K562 (cell line): Measurements from ENCODE around the gene UNC5B. TPM values are rescaled to one million over a fixed set of nuclear protein-coding genes. Genes with fewer than 3 reads are reported as not detected.
A peak's percentile ranks its signal among the peaks of the same experiment; 100 is the strongest.

Experiments
- DPF2 ChIP-seq: fragments of 450-650 bp; IDR thresholded peaks from 2 replicates; pipeline ENCODE4 v1.6.1; 2016
- FOXA3 ChIP-seq, 2 experiments: fragments of 450-650 bp in 1 of 2; sonication (generic) in 1 of 2; formaldehyde crosslinking; IDR thresholded peaks in 1 of 2; conservative IDR thresholded peaks in 1 of 2; 2 replicates each; pipeline versions ENCODE4 v1.4.0 to v1.8.0; 2020 to 2022; ENCODE audit warnings: mild to moderate bottlenecking in 2 of 2, missing genetic modification reagents in 1 of 2
- GATA2 ChIP-seq: sonication (generic); formaldehyde crosslinking; IDR thresholded peaks from 2 replicates; pipeline ENCODE4 v1.4.0; 2020; ENCODE audit warnings: mild to moderate bottlenecking, missing genetic modification reagents
- HDAC3 ChIP-seq: fragments of 450-650 bp; IDR thresholded peaks from 2 replicates; pipeline ENCODE4 v1.6.1; 2018; ENCODE audit warnings: borderline replicate concordance, mild to moderate bottlenecking, moderate library complexity; ENCODE audit not compliant: partially characterized antibody
- HDAC8 ChIP-seq: fragments of 450-650 bp; IDR thresholded peaks from 2 replicates; pipeline ENCODE4 v1.6.1; 2016; ENCODE audit warnings: mild to moderate bottlenecking, missing genetic modification characterization, moderate library complexity, missing compliant biosample characterization
- HOXB6 ChIP-seq: fragments of 250-450 bp; sonication (Bioruptor Pico); IDR thresholded peaks from 2 replicates; pipeline ENCODE4 v1.5.1; 2022; ENCODE audit warnings: mild to moderate bottlenecking, borderline replicate concordance
- KAT7 ChIP-seq: sonication (generic); formaldehyde crosslinking; IDR thresholded peaks from 2 replicates; pipeline ENCODE4 v1.8.0; 2022; ENCODE audit warnings: missing genetic modification reagents, mild to moderate bottlenecking, borderline replicate concordance
- LARP7 ChIP-seq: fragments of 450-650 bp; IDR thresholded peaks from 2 replicates; pipeline ENCODE4 v1.6.1; 2016
- MECOM ChIP-seq: fragments of 250-450 bp; sonication (Bioruptor Pico); IDR thresholded peaks from 2 replicates; pipeline ENCODE4 v1.8.0; 2022; ENCODE audit warnings: inconsistent platforms
- NFIC ChIP-seq: fragments of 450-650 bp; IDR thresholded peaks from 2 replicates; pipeline ENCODE4 v1.6.1; 2017; ENCODE audit warnings: mild to moderate bottlenecking, inconsistent platforms
- NRF1 ChIP-seq, 2 experiments: fragments of 450-650 bp; IDR thresholded peaks in 1 of 2; conservative IDR thresholded peaks in 1 of 2; 2 replicates each; pipeline ENCODE4 v1.6.1; 2014; ENCODE audit warnings: mild to moderate bottlenecking in 2 of 2
- PHB2 ChIP-seq: fragments of 450-650 bp; IDR thresholded peaks from 2 replicates; pipeline ENCODE4 v1.6.1; 2017; ENCODE audit warnings: low read depth
- POLR2H ChIP-seq: IDR thresholded peaks from 2 replicates; pipeline ENCODE4 v1.6.1; 2016; ENCODE audit warnings: missing genetic modification characterization, low read depth, mild to moderate bottlenecking, control low read depth, missing compliant biosample characterization, moderate library complexity
- RBM15 ChIP-seq: fragments of 200-400 bp; formaldehyde crosslinking; IDR thresholded peaks from 2 replicates; pipeline ENCODE4 v1.6.1; 2018; ENCODE audit warnings: mild to moderate bottlenecking, low read length, moderate library complexity; ENCODE audit not compliant: insufficient read depth
- RBM22 ChIP-seq: fragments of 200-400 bp; formaldehyde crosslinking; IDR thresholded peaks from 2 replicates; pipeline ENCODE4 v1.6.1; 2018; ENCODE audit warnings: low read length, low read depth; ENCODE audit not compliant: poor library complexity, severe bottlenecking
- RFX7 ChIP-seq: fragments of 250-450 bp; sonication (Bioruptor Pico); IDR thresholded peaks from 2 replicates; pipeline ENCODE4 v1.5.1; 2021; ENCODE audit warnings: mild to moderate bottlenecking
- RHOXF2B ChIP-seq: fragments of 250-450 bp; sonication (Bioruptor Pico); conservative IDR thresholded peaks from 2 replicates; pipeline ENCODE4 v1.5.1; 2021
- YY1 ChIP-seq, 3 experiments: IDR thresholded peaks; 2 replicates each; pipeline ENCODE4 v1.6.1; 2011; ENCODE audit warnings: low read length in 2 of 3, mild to moderate bottlenecking in 2 of 3, moderate library complexity in 2 of 3, borderline replicate concordance in 1 of 3, control low read depth in 1 of 3, low read depth in 1 of 3; ENCODE audit not compliant: insufficient read depth in 3 of 3, insufficient replicate concordance in 2 of 3, control insufficient read depth in 1 of 3, insufficient read length in 1 of 3; ENCODE audit errors: extremely low read depth in 1 of 3
- ZNF274 ChIP-seq: IDR thresholded peaks from 2 replicates; pipeline ENCODE4 v1.6.1; 2011; ENCODE audit warnings: low read depth, mild to moderate bottlenecking, low read length, moderate library complexity, borderline replicate concordance
- ZNF282 ChIP-seq: sonication (generic); formaldehyde crosslinking; IDR thresholded peaks from 2 replicates; pipeline ENCODE4 v1.8.1; 2023; ENCODE audit warnings: missing genetic modification reagents
- ZNF444 ChIP-seq: fragments of 250-450 bp; sonication (Bioruptor Pico); IDR thresholded peaks from 2 replicates; pipeline ENCODE4 v1.4.0; 2020; ENCODE audit warnings: mild to moderate bottlenecking, moderate library complexity
- ZNF584 ChIP-seq: fragments of 200-800 bp; sonication (Bioruptor generic); IDR thresholded peaks from 2 replicates; pipeline ENCODE4 v1.6.1; 2016; ENCODE audit warnings: low read depth, mild to moderate bottlenecking, missing genetic modification characterization, missing compliant biosample characterization
- ZNF644 ChIP-seq: fragments of 200-800 bp; sonication (Bioruptor generic); IDR thresholded peaks from 2 replicates; pipeline ENCODE4 v1.6.1; 2016; ENCODE audit warnings: low read depth, missing genetic modification characterization, missing compliant biosample characterization
- ZNF707 ChIP-seq: fragments of 250-450 bp; sonication (Bioruptor Pico); conservative IDR thresholded peaks from 2 replicates; pipeline ENCODE4 v1.8.0; 2022; ENCODE audit warnings: inconsistent platforms, mild to moderate bottlenecking, moderate library complexity
- polyA plus RNA-seq, 8 experiments: library from polyadenylated mRNA; depleted of rRNA in 4 of 8; stranded (reverse) in 5 of 8; unstranded in 3 of 8; fragments of >200 nt; fragmentation: Nextera tagmentation in 2 of 8; fragmentation: Illumina TruSeq in 1 of 8; extraction: Ambion mirVana in 2 of 8; extraction: Trizol in 1 of 8; gene quantifications; 2 replicates each; pipeline versions ENCODE4 v1.2.1 to v1.2.3, GENCODE V29; 2011 to 2014; ENCODE audit warnings: inconsistent platforms in 1 of 8, missing spikeins in 1 of 8
- total RNA-seq, 7 experiments: library from RNA; depleted of rRNA in 6 of 7; stranded (reverse); fragments of >200 nt in 6 of 7; fragmentation: Illumina TruSeq in 2 of 7; extraction: Trizol in 2 of 7; gene quantifications; 2 replicates each; pipeline versions ENCODE4 v1.2.1 to v1.2.3, GENCODE V29; 2011 to 2021; ENCODE audit warnings: low replicate concordance in 1 of 7
- TF ChIP-seq, protein P1 (sequence below): fragments of 450-650 bp; IDR thresholded peaks from 2 replicates; pipeline ENCODE4 v1.6.1; 2016; ENCODE audit warnings: borderline replicate concordance
- TF ChIP-seq, protein P2 (sequence below): fragments of 450-650 bp; conservative IDR thresholded peaks from 2 replicates; pipeline ENCODE4 v1.6.1; 2016; ENCODE audit warnings: missing genetic modification characterization, low read depth, mild to moderate bottlenecking, missing compliant biosample characterization, moderate library complexity

The UNC5B gene
- total and polyA plus RNA-seq, 9 of the 15 experiments (the other 6 are each of a cell fraction or from before 2014, with no cell fraction given), result 0.10 to 8.4 (median 2.1) TPM

DNA sequence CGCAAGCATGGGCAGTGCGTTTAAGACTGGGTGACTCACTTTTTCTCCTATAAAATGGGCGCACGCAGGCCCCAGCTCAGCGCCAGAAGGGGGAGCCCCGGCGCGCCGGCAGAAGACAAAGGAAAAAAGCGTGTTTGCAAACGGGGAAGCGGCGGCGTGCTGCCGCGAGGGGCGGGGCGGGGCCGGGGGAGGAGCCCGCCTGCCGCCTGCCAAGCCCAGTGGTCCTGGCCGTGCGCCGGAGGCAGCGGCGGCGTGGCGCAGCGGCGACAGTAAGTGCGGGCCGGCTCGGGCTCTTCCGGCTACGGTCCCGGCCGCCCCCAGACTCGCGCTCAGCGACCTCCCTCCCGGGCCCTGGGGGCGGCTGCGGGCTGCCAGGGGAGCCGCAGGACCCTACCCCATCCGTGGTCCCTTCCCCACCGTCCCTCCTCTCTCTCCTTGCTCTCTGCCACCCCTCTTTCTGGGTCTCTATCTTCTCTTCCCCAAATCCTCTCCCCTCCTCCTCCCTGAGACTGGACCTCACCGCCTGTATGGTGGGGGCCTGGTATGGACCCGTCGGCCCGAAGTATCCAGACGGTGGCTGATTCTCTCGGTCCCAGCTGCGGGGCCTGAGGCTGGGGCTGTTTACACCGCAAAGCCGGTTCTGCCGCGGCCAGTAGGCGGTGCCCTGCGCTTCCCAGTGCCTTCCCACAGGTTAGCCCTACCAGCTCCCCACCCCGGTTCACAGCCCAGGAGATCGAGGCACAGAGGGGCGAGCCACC, 106.9 kb downstream of the UNC5B start, which contains the start of gene SLC29A3 (continued):
- TF ChIP-seq FOXA3 (CRISPR knock-in tag; conservative IDR thresholded peaks at IDR 0.05 in 1 of 2, IDR thresholded peaks at IDR 0.05 in 1 of 2), result peak in 1 of 2 experiments; percentile 84; a peak in 2 of 4 replicates
- TF ChIP-seq ZNF707 (CRISPR knock-in tag), result no peak
- TF ChIP-seq YY1 (IDR thresholded peaks at IDR 0.05; ENCODE audit: borderline replicate concordance in 1 of 3, control insufficient read depth in 1 of 3, extremely low read depth in 1 of 3, insufficient read depth in 3 of 3, insufficient read length in 1 of 3, insufficient replicate concordance in 2 of 3, low read depth in 1 of 3, low read length in 2 of 3), result peak in 2 of 3 experiments; percentile 58 to 68
- peak; percentile 36; the same call in 1 of the 2 replicates for TF ChIP-seq DPF2
- no peak for TF ChIP-seq RBM15
- TF ChIP-seq RHOXF2B, result no peak
- peak; percentile 19; the same call in 1 of the 2 replicates for TF ChIP-seq LARP7
- no peak for TF ChIP-seq HDAC8 (tag)
- TF ChIP-seq RFX7 (CRISPR knock-in tag), result no peak
- peak; percentile 54; the same call in 1 of the 2 replicates for TF ChIP-seq PHB2
- no peak for TF ChIP-seq HOXB6 (CRISPR knock-in tag)
- peak; percentile 52 for TF ChIP-seq NFIC
- TF ChIP-seq GATA2 (CRISPR knock-in tag), result no peak
- TF ChIP-seq NRF1 (conservative IDR thresholded peaks at IDR 0.05 in 1 of 2, IDR thresholded peaks at IDR 0.05 in 1 of 2), result peak; percentile 4 to 63; a peak in 2 of 4 replicates
- TF ChIP-seq RBM22, result peak; percentile 70
- TF ChIP-seq, protein P1, sequence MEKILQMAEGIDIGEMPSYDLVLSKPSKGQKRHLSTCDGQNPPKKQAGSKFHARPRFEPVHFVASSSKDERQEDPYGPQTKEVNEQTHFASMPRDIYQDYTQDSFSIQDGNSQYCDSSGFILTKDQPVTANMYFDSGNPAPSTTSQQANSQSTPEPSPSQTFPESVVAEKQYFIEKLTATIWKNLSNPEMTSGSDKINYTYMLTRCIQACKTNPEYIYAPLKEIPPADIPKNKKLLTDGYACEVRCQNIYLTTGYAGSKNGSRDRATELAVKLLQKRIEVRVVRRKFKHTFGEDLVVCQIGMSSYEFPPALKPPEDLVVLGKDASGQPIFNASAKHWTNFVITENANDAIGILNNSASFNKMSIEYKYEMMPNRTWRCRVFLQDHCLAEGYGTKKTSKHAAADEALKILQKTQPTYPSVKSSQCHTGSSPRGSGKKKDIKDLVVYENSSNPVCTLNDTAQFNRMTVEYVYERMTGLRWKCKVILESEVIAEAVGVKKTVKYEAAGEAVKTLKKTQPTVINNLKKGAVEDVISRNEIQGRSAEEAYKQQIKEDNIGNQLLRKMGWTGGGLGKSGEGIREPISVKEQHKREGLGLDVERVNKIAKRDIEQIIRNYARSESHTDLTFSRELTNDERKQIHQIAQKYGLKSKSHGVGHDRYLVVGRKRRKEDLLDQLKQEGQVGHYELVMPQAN, result peak; percentile 63
- no peak for TF ChIP-seq ZNF584
- no peak for TF ChIP-seq ZNF644 (tag)
- TF ChIP-seq ZNF444 (CRISPR knock-in tag), result no peak
- no peak for TF ChIP-seq POLR2H (tag)
- TF ChIP-seq HDAC3, result no peak
- no peak for TF ChIP-seq ZNF282 (CRISPR knock-in tag)
- TF ChIP-seq KAT7 (CRISPR knock-in tag), result peak; percentile 72; the same call in 1 of the 2 replicates
- TF ChIP-seq ZNF274, result no peak
- TF ChIP-seq, protein P2, sequence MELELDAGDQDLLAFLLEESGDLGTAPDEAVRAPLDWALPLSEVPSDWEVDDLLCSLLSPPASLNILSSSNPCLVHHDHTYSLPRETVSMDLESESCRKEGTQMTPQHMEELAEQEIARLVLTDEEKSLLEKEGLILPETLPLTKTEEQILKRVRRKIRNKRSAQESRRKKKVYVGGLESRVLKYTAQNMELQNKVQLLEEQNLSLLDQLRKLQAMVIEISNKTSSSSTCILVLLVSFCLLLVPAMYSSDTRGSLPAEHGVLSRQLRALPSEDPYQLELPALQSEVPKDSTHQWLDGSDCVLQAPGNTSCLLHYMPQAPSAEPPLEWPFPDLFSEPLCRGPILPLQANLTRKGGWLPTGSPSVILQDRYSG (tag), result no peak
- TF ChIP-seq MECOM (CRISPR knock-in tag), result no peak
